ENCODE measurements around the gene HDAC8.

HDAC8 gene

GRCh38 chrX:72368796-72369195 is 203.8 kb downstream of the HDAC8 start:
- no peaks in the 10 kb centered on the region for H3K4me1 ChIP-seq
- H3K4me3 ChIP-seq = no peak overlapping the region
- no peak for TF ChIP-seq CTCF (IDR thresholded peaks at IDR 0.05)
- DNase-seq = no peak
- H3K27me3 ChIP-seq = no peaks in the 10 kb centered on the region
- intact Hi-C loops (cut with DNase I; ENCODE audit: low total_unique reads) = no loop called here
- no peaks in the 10 kb centered on the region for H3K36me3 ChIP-seq
- no peak overlapping the region for H3K27ac ChIP-seq
- H3K9me3 ChIP-seq = no peaks in the 10 kb centered on the region

GRCh38 chrX:72367516-72367915 is 205.1 kb downstream of the HDAC8 start:
- no peak for TF ChIP-seq CTCF (IDR thresholded peaks at IDR 0.05)
- H3K27me3 ChIP-seq = no peaks in the 10 kb centered on the region
- intact Hi-C loops (cut with DNase I; ENCODE audit: low total_unique reads) = no loop called here
- no peak overlapping the region for H3K27ac ChIP-seq
- no peak for DNase-seq
- no peaks in the 10 kb centered on the region for H3K36me3 ChIP-seq
- no peak overlapping the region for H3K4me3 ChIP-seq
- H3K9me3 ChIP-seq = no peaks in the 10 kb centered on the region
- H3K4me1 ChIP-seq = no peaks in the 10 kb centered on the region

- intact Hi-C loops (cut with DNase I; ENCODE audit: low total_unique reads) = no loop called here
- no peaks in the 10 kb centered on the region for H3K36me3 ChIP-seq
- no peaks in the 10 kb centered on the region for H3K27me3 ChIP-seq
- H3K27ac ChIP-seq = no peak overlapping the region
- no peak for TF ChIP-seq CTCF (IDR thresholded peaks at IDR 0.05)
- H3K4me1 ChIP-seq = no peaks in the 10 kb centered on the region
- no peak for DNase-seq
- H3K9me3 ChIP-seq = no peaks in the 10 kb centered on the region
- H3K4me3 ChIP-seq = no peak overlapping the region
Observed at GRCh38 chrX:72366701-72367454, 205.8 kb downstream of the HDAC8 start.

DNA sequence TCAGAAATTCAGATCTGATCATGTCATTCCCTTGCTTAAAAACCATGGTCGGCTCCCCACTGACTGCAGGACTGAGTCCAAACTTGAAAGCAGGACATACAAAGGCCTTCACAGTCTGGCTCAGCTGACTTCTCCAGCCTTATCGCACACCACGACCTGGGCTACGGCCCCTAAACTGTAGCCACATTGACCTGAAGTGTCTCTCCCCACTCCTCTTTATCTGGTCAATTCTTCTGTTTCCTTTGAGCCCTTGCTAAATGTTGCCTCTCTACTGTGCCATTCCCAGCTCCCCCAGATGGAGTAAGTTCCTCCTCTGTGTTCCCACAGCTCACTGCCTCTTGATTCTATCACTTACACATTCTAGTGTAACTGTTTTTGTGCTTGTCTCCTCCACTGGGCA is 206.5 kb downstream of the HDAC8 start:
- H3K4me1 ChIP-seq = no peaks in the 10 kb centered on the region
- intact Hi-C loops (cut with DNase I; ENCODE audit: low total_unique reads) = no loop called here
- no peak overlapping the region for H3K4me3 ChIP-seq
- H3K36me3 ChIP-seq = no peaks in the 10 kb centered on the region
- DNase-seq = no peak
- no peaks in the 10 kb centered on the region for H3K9me3 ChIP-seq
- H3K27ac ChIP-seq = no peak overlapping the region
- TF ChIP-seq CTCF (IDR thresholded peaks at IDR 0.05) = no peak
- H3K27me3 ChIP-seq = no peaks in the 10 kb centered on the region

DNA sequence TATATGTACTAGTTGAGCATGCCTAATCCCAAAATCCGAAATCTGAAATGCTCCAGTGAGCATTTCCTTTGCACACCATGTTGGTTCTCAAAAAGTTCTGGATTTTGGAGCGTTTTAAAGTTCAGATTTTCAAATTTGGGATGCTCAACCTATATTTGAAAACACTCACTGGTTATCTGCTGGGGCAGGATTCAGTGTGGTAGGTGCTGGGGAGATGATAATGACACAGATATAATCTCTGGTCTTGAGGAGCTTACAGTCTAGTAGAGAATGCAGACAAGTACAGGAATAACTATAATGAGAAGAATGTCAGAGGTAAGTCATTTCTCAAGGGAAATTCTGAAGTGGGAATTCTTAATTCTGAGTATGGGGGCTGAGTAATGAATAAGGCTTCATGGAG is 207.5 kb downstream of the HDAC8 start:
- no peak overlapping the region for H3K4me3 ChIP-seq

More for the DNA sequence above, 207.5 kb downstream of the HDAC8 start:
- intact Hi-C loops (cut with DNase I; ENCODE audit: low total_unique reads) = no loop called here
- Histone ChIP-seq H3K9me3 (no peaks in the 10 kb centered on the region), H3K27ac (no peak overlapping the region), H3K36me3 (no peaks in the 10 kb centered on the region), H3K4me1 (no peaks in the 10 kb centered on the region), H3K27me3 (no peaks in the 10 kb centered on the region)
- DNase-seq = no peak
- TF ChIP-seq CTCF (IDR thresholded peaks at IDR 0.05) = no peak
